Mucosa of gallbladder (tissue), 1 donor: ENCODE results near the gene LRTM2. TPM values are rescaled to one million over a fixed set of nuclear protein-coding genes. Genes with fewer than 3 reads are reported as not detected.
A peak's percentile ranks its signal among the peaks of the same experiment; 100 is the strongest.

Experiments used
- DNase-seq: peaks from one replicate; pipeline ENCODE4 v3.0.0-alpha.2; 2020; ENCODE audit warnings: low spot score
- total RNA-seq: library from RNA; stranded (reverse); gene quantifications from one replicate; pipeline ENCODE4 v1.2.1, GENCODE V29; 2021
- donor health status: DM: no; HTN: no; CAD: no.

Gene LRTM2
- total RNA-seq, 1 donor from 2014 or later, result not detected

- DNase-seq, result no peak
Observed at GRCh38 chr12:1864456-1864855, 44.1 kb downstream of the LRTM2 start.

- DNase-seq, result no peak
Observed at GRCh38 chr12:1864867-1865266, 44.5 kb downstream of the LRTM2 start.

GRCh38 chr12:1865284-1865866, 45.0 kb downstream of the LRTM2 start:
- DNase-seq, result no peak

GRCh38 chr12:1869145-1869544, 48.8 kb downstream of the LRTM2 start:
- no peak for DNase-seq

- DNase-seq, result no peak
Observed at GRCh38 chr12:1870086-1870485, 49.7 kb downstream of the LRTM2 start.

GRCh38 chr12:1870998-1871917, 50.9 kb downstream of the LRTM2 start:
- no peak for DNase-seq

GRCh38 chr12:1872001-1872400, 51.6 kb downstream of the LRTM2 start:
- DNase-seq, result no peak

- DNase-seq, result peak; percentile 5
Observed at GRCh38 chr12:1872448-1872847, 52.1 kb downstream of the LRTM2 start.

GRCh38 chr12:1873531-1874510, 53.5 kb downstream of the LRTM2 start:
- no peak for DNase-seq

GRCh38 chr12:1875608-1876007, 55.2 kb downstream of the LRTM2 start:
- no peak for DNase-seq

- no peak for DNase-seq
Observed at GRCh38 chr12:1876086-1876485, 55.7 kb downstream of the LRTM2 start.

- no peak for DNase-seq
Observed at GRCh38 chr12:1877169-1877878, 57.0 kb downstream of the LRTM2 start.

- no peak for DNase-seq
Observed at GRCh38 chr12:1878214-1878613, 57.8 kb downstream of the LRTM2 start.

GRCh38 chr12:1878695-1879094, 58.3 kb downstream of the LRTM2 start:
- DNase-seq, result peak; percentile 9

GRCh38 chr12:1879633-1880032, 59.3 kb downstream of the LRTM2 start:
- no peak for DNase-seq

GRCh38 chr12:1880153-1880845, 59.9 kb downstream of the LRTM2 start:
- no peak for DNase-seq

- no peak for DNase-seq
Observed at GRCh38 chr12:1880876-1881275, 60.5 kb downstream of the LRTM2 start.

- DNase-seq, result no peak
Observed at GRCh38 chr12:1881301-1881700, 60.9 kb downstream of the LRTM2 start.

- no peak for DNase-seq
Observed at GRCh38 chr12:1881936-1882335, 61.6 kb downstream of the LRTM2 start.

- DNase-seq, result no peak
Observed at GRCh38 chr12:1882405-1882804, 62.0 kb downstream of the LRTM2 start.
